Aorta (tissue), 5 donors: Measurements from ENCODE around the gene MTCH1. TPM values are rescaled to one million over a fixed set of nuclear protein-coding genes. Genes with fewer than 3 reads are reported as not detected.
"Not testable (repeated sequence)": the region's sequence is repeated elsewhere in the genome, so short reads cannot be mapped to it uniquely, and the experiment has no call there.

Experiments
- ATAC-seq: fragments of 200-7000 bp; cut with Tn5 transposase; one replicate; pipeline ENCODE4 v1.9.1; 2022; ENCODE audit warnings: moderate library complexity; ENCODE audit not compliant: low FRiP score
- DNase-seq, 2 donors: peaks; one replicate each; pipeline ENCODE4 v3.0.0-alpha.2; 2020
- H3K27ac ChIP-seq, 2 donors: one replicate each; pipeline ENCODE4 v1.5.1; 2013; ENCODE audit warnings: low read length in 2 of 2, mild to moderate bottlenecking in 2 of 2, moderate library complexity in 2 of 2, control low read depth in 1 of 2, inconsistent platforms in 1 of 2, low read depth in 1 of 2
- H3K27me3 ChIP-seq, 2 donors: one replicate each; pipeline ENCODE4 v1.6.1; 2013; ENCODE audit warnings: control low read depth in 1 of 2, low read length in 1 of 2, mild to moderate bottlenecking in 1 of 2, moderate library complexity in 1 of 2; ENCODE audit not compliant: insufficient read depth in 2 of 2, control insufficient read depth in 1 of 2
- H3K36me3 ChIP-seq, 2 donors: one replicate each; pipeline ENCODE4 v1.6.1; 2013; ENCODE audit warnings: control low read depth in 1 of 2, low read length in 1 of 2, mild to moderate bottlenecking in 1 of 2; ENCODE audit not compliant: insufficient read depth in 2 of 2, control insufficient read depth in 1 of 2
- H3K4me1 ChIP-seq, 2 donors: one replicate each; pipeline ENCODE4 v1.6.1; 2013; ENCODE audit warnings: low read length in 2 of 2, control low read depth in 1 of 2, mild to moderate bottlenecking in 1 of 2, moderate library complexity in 1 of 2; ENCODE audit not compliant: insufficient read depth in 2 of 2, control insufficient read depth in 1 of 2
- H3K4me3 ChIP-seq, 2 donors: one replicate each; pipeline ENCODE4 v1.5.1; 2013; ENCODE audit warnings: low read length in 2 of 2, control low read depth in 1 of 2, mild to moderate bottlenecking in 1 of 2
- H3K9me3 ChIP-seq: one replicate; pipeline ENCODE4 v1.6.1; 2013; ENCODE audit warnings: mild to moderate bottlenecking, low read length; ENCODE audit not compliant: control insufficient read depth
- WGBS, 2 donors: extraction: QIAGEN DNeasy Blood & Tissue Kit; methylation state at CpG; one replicate each; pipeline ENCODE4 v1.1.7; 2013; 5-methylcytosine and 5-hydroxymethylcytosine counted together
- intact Hi-C, 2 donors: fragments of 100-400 bp; cut with DNase I; formaldehyde crosslinking; loops; one replicate each; pipeline versions ENCODE4 v1.14.2 to v1.15.0; 2022
- polyA plus RNA-seq, 2 donors: library from polyadenylated mRNA; stranded (reverse); fragments of 200-250 nt; gene quantifications; one replicate each; pipeline ENCODE4 v1.2.3, GENCODE V29; 2013
- total RNA-seq, 2 donors: library from RNA; stranded (reverse); fragmentation: NEBNext Ultra II Directional; extraction: Animal tissue kit (Norgen Biotek cat#: 25700); gene quantifications; one replicate each; pipeline ENCODE4 v1.2.1, GENCODE V29; 2021
- donor health status: healthy with polysubstance abuse.
- donor health status: Bipolar disorder and iron deficiency.
- donor health status: DM: no; HTN: no; CAD: no.
- donor health status: DM: no; HTN: no; CAD: no.
- donor health status: DM: yes; HTN: yes; CAD: no.

Gene MTCH1
- total and polyA plus RNA-seq, 4 donors = 152 to 193 (median 175) TPM

DNA sequence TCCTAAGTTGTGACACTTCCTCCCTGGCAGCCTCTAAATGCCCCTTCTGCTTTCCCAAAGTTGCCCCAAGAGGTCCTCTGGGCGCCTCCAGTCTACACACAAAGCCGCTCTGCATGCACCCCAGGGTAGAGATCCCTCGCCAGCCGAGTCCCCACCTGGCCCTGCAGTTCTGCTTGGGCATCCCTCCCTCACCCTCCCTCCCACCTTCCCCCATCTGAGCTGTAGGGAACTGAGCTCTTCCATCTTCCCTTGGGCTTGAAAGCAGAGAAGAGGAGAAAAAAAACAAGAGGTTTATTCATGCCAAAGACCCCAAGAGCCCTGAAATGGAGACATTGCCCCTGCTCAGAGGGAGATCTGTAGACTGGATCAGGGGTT is 13.7 kb upstream of the MTCH1 start:
- Histone ChIP-seq H3K4me1 (no peaks in the 10 kb centered on the region), H3K4me3 (no peak overlapping the region), H3K27ac (no peak overlapping the region), H3K36me3 (no peaks in the 10 kb centered on the region), H3K9me3 (no peaks in the 10 kb centered on the region), H3K27me3 (no peaks in the 10 kb centered on the region)
- ATAC-seq (no peak), DNase-seq (peak in 1 of 2 donors; percentile 24)
- WGBS, 2 donors = 93 to 100% methylated on average over 4 of the region's 4 CpGs
- intact Hi-C loops = loop anchor here in 1 of 2 donors (5.0 kb wide), 1 partner anchor 107 kb away; no protein-coding TSS in a partner anchor

DNA sequence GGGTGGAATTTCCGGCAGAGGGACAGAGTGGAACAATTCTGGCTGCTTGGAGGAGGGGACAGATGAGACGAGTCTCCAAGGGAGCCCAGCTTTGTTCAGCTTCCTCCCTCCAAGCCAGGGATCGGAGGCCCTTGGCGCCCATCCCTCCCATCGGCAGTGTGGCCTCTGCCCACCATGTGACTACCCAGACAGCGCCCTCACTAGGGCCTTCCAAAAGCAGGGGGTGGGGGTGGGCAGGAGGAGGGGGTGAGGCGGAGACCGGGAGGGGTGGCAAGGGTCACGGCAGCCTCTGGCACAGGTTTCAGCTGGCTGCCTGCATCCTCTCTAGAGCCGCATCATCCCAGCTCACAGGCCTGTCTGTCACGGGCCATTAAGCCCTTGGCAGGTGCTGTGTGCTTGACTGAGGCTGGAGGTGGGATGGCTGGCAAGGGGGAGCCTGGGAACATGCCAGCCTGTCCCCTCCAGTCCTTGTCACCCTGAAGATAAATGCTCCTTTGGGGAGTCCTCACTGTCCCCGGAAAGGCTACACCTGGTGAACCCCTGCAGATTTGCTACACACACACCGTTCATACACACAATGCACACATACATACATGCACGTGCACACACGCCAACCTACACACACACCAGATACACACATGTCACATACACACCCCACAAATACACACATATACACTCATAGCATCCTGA is 13.2 kb upstream of the MTCH1 start:
- H3K4me3 ChIP-seq = no peak overlapping the region
- ATAC-seq (no peak), DNase-seq (peak in 1 of 2 donors; percentile 24)
- no peak overlapping the region for H3K27ac ChIP-seq
- 78 to 85% methylated on average over 15 of the region's 15 CpGs for WGBS, 2 donors
- no peaks in the 10 kb centered on the region for H3K9me3 ChIP-seq
- no peaks in the 10 kb centered on the region for H3K36me3 ChIP-seq
- intact Hi-C loops = loop anchor here in 1 of 2 donors (5.0 kb wide), 1 partner anchor 107 kb away; no protein-coding TSS in a partner anchor
- H3K27me3 ChIP-seq = no peaks in the 10 kb centered on the region
- H3K4me1 ChIP-seq = no peaks in the 10 kb centered on the region

DNA sequence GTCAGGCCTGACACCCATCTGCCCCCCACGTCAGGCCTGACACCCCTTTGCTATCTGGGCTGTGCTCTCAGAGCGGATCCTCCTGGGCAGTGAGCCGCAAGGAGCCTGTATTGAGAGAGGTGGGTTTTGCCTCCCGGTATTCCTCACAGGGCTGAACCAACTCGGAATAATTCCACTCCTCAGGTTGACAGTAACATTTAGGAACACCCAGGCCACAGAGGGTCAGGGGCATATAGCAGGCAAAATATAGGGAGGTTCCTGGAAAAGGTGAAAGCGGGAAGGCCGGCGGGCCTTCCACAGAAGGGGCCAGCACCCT is 12.7 kb upstream of the MTCH1 start:
- DNase-seq = no peak
- H3K9me3 ChIP-seq = no peaks in the 10 kb centered on the region
- no peaks in the 10 kb centered on the region for H3K36me3 ChIP-seq
- intact Hi-C loops = loop anchor here in 1 of 2 donors (5.0 kb wide), 1 partner anchor 106 kb away; no protein-coding TSS in a partner anchor
- no peaks in the 10 kb centered on the region for H3K27me3 ChIP-seq
- no peak for ATAC-seq
- H3K27ac ChIP-seq = no peak overlapping the region
- no peaks in the 10 kb centered on the region for H3K4me1 ChIP-seq
- 73 to 75% methylated on average over 8 of the region's 8 CpGs for whole genome bisulfite sequencing, 2 donors
- no peak overlapping the region for H3K4me3 ChIP-seq

DNA sequence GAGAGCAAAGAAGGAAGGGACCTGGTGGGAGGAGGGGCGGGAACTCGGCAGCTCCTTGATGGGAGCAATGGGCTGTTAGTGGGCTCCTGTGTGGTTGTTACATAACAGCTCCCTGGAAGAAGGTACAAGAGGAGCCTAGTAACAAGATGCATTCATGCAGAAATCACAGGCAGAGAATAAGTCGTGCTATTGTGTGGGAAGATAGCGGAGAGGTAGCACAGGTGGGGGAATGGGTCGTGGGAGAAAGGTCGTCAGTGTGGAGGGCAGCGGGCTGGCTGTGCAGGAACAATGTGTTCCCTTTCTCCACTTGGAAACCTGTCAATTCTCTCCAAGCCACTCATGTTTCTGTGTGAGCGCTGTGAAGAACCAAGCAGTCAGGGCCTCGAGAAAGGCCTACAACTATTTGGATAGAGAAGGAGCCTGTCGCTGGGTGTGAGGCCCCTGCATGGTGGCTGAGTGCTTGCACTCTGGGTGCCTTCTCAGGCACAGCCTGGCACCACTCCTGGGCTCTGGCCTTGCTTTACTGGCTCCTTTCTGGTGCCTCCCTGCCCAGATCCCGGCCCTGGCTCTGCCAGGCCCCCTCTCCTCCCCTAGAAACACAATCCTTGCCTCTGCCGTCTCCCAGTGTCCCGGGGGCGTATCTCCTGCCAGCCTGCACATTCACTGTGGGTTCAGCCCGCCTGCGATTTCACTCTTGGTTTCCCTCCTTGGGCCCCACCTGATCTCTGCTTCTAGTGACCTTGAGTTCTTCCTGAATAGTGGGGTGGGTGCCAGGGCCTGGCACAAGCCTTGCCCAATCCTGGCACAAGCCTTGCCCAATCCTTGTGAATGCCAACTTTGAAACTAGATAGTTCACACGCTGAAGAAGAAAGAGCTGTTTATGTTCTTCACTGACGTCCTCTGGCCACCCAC is 12.1 kb upstream of the MTCH1 start:
- Histone ChIP-seq H3K36me3 (no peaks in the 10 kb centered on the region), H3K4me1 (no peaks in the 10 kb centered on the region), H3K27me3 (no peaks in the 10 kb centered on the region), H3K9me3 (no peaks in the 10 kb centered on the region), H3K27ac (peak overlapping the region in 1 of 2 donors; percentile 29), H3K4me3 (no peak overlapping the region)
- ATAC-seq (peak; percentile 15), DNase-seq (peak in 1 of 2 donors; percentile 53)
- intact Hi-C loops = loop anchor here in 1 of 2 donors (5.0 kb wide), 1 partner anchor 106 kb away; no protein-coding TSS in a partner anchor
- 27 to 32% methylated on average over 18 of the region's 18 CpGs for whole genome bisulfite sequencing, 2 donors

DNA sequence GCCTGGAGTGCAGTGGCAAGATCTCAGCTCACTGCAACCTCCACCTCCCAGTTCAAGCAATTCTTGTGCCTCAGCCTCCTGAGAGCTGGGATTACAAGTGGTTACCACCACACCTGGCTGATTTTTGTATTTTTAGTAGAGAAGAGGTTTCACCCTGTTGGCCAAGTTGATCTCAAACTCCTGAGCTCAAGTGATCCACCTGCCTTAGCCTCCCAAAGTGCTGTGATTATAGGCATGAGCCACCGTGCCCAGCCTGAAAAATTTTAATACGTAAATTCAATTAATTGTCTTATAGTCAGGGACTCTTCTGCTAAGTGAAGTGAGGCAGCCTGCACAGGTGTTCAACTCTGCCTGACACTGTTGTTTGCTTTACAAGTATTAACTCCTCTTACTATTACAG is 4.4 kb upstream of the MTCH1 start:
- ATAC-seq, DNase-seq, H3K27ac ChIP-seq, H3K9me3 ChIP-seq, H3K27me3 ChIP-seq, H3K36me3 ChIP-seq, H3K4me3 ChIP-seq, H3K4me1 ChIP-seq, intact Hi-C loops: not testable (repeated sequence)
- 85 to 89% methylated on average over 2 of the region's 2 CpGs for WGBS, 2 donors

DNA sequence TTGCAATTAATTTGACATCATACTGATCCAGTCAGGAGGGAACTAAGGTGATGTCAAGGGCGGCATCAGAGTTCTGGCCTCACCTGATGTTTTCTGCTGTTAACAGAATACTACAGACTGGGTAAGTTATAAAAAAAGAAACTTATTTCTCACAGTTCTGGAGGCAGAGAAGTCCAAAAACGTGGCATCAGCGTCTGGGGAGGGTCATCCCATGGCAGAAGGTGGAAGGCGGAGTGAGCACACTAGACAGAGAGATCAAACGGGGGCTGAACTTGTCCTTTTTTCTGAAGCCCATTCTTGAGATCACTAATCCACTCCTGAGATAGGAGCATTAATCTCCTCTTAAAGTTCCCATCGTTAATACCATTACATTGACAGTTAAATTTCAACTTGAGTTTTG is 3.3 kb upstream of the MTCH1 start:
- no peaks in the 10 kb centered on the region for H3K36me3 ChIP-seq
- H3K9me3 ChIP-seq = no peaks in the 10 kb centered on the region
- DNase-seq = no peak
- WGBS, 2 donors = 88% methylated on average over 6 of the region's 6 CpGs
- intact Hi-C loops = no loop called here
- H3K27ac ChIP-seq = no peak overlapping the region
- H3K4me3 ChIP-seq = no peak overlapping the region
- H3K4me1 ChIP-seq = peaks cover 2% of the 10 kb centered on the region in 2 donors
- no peak for ATAC-seq
- H3K27me3 ChIP-seq = no peaks in the 10 kb centered on the region

DNA sequence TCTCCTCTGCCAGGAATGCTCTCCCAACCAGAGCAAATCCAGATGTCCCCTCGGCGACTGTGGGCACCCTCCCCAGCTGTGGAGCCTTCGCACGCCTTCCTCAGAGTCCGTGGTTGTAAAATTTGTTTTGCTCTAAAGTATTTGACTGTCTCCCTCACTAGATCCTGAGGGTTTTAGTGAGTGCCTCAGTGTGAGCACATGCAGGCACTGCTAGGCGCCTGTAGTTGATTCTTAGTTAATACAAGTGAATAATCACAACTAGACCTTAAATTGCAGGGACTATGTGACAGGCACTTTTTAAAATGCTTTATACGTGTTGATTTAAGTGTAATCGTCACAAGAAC is 680 bp upstream of the MTCH1 start:
- 0 to 1% methylated on average over 8 of the region's 8 CpGs for WGBS, 2 donors
- ATAC-seq (no peak), DNase-seq (no peak)
- Histone ChIP-seq H3K27me3 (no peaks in the 10 kb centered on the region), H3K9me3 (no peaks in the 10 kb centered on the region), H3K27ac (peak overlapping the region; percentile 23 to 79), H3K4me3 (peak overlapping the region; percentile 35 to 80), H3K36me3 (no peaks in the 10 kb centered on the region), H3K4me1 (peaks cover 2 to 5% of the 10 kb centered on the region in 2 donors)
- intact Hi-C loops = no loop called here

DNA sequence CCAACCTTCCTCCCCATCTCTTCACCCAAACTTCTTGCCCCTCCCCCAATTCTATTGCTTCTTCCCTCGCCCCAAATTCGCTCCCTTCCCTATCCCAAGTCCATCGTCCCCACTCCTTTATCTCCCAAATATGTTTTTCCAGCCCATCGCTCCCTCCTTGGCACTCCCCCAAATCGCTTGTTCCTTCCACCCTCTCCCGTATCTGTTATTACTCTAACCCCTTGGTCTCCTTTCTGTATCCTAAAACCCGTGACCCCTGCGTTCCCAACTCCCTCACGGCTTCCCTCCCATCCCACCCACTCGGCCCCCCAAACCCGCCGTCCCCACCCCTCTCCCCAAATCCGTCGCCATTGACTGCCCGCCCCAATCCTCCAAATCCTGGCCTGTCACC is 584 bp downstream of the MTCH1 start:
- no peak overlapping the region for H3K27ac ChIP-seq
- WGBS, 2 donors = 0 to 1% methylated on average over 15 of the region's 15 CpGs

More for the DNA sequence above, 584 bp downstream of the MTCH1 start:
- ATAC-seq = no peak
- Histone ChIP-seq H3K9me3 (no peaks in the 10 kb centered on the region), H3K4me1 (peaks cover 2 to 5% of the 10 kb centered on the region in 2 donors), H3K4me3 (peak overlapping the region; percentile 80 to 82), H3K27me3 (no peaks in the 10 kb centered on the region), H3K36me3 (peaks cover 0 to 2% of the 10 kb centered on the region in 2 donors)
- DNase-seq = no peak
- intact Hi-C loops = no loop called here
